Upper lobe of left lung (tissue), 6 donors: ENCODE data around the gene MEIOSIN. TPM values are rescaled to one million over a fixed set of nuclear protein-coding genes. Genes with fewer than 3 reads are reported as not detected.
A peak's percentile ranks its signal among the peaks of the same experiment; 100 is the strongest.
"Not testable (repeated sequence)": the region's sequence is repeated elsewhere in the genome, so short reads cannot be mapped to it uniquely, and the experiment has no call there.

Experiments
- ATAC-seq, 2 donors: fragments of 200-7000 bp; cut with Tn5 transposase; one replicate each; pipeline ENCODE4 v1.9.1; 2022; ENCODE audit warnings: mild to moderate bottlenecking in 2 of 2, moderate library complexity in 2 of 2; ENCODE audit not compliant: low FRiP score in 2 of 2
- DNase-seq, 2 donors: peaks; one replicate each; pipeline ENCODE4 v3.0.0-alpha.2; 2019 to 2020
- H3K27ac ChIP-seq, 4 donors: fragments of 200-600 bp; sonication (generic); one replicate each; pipeline ENCODE4 v1.5.1; 2016 to 2019
- H3K27me3 ChIP-seq, 4 donors: fragments of 200-600 bp; sonication (generic); one replicate each; pipeline ENCODE4 v1.5.1; 2017 to 2019
- H3K36me3 ChIP-seq, 4 donors: fragments of 200-600 bp; sonication (generic); one replicate each; pipeline ENCODE4 v1.5.1; 2016 to 2019
- H3K4me1 ChIP-seq, 4 donors: fragments of 200-600 bp; sonication (generic); one replicate each; pipeline ENCODE4 v1.5.1; 2018 to 2019
- H3K4me3 ChIP-seq, 4 donors: fragments of 200-600 bp; sonication (generic); one replicate each; pipeline ENCODE4 v1.5.1; 2017 to 2019; ENCODE audit warnings: mild to moderate bottlenecking in 2 of 4, moderate library complexity in 1 of 4
- H3K9me3 ChIP-seq, 4 donors: fragments of 200-600 bp; sonication (generic); one replicate each; pipeline ENCODE4 v1.5.1; 2018 to 2019
- EP300 ChIP-seq, 4 donors: sonication (generic); formaldehyde crosslinking; IDR thresholded peaks; one replicate each; pipeline ENCODE4 v1.5.1; 2017; ENCODE audit warnings: antibody characterized with exemption in 4 of 4, control low read depth in 2 of 4
- POLR2A ChIP-seq, 4 donors: fragments of 450-650 bp; IDR thresholded peaks; one replicate each; pipeline ENCODE4 v1.5.1; 2016 to 2017; ENCODE audit warnings: antibody characterized with exemption in 4 of 4, mild to moderate bottlenecking in 2 of 4
- POLR2AphosphoS5 ChIP-seq, 2 donors: sonication (generic); formaldehyde crosslinking; IDR thresholded peaks; one replicate each; pipeline ENCODE4 v1.5.1; 2017; ENCODE audit warnings: antibody characterized with exemption in 2 of 2
- WGBS, 2 donors: methylation state at CpG; one replicate each; pipeline ENCODE4 v1.1.5; 2017 to 2018; 5-methylcytosine and 5-hydroxymethylcytosine counted together
- total RNA-seq, 6 donors: library from RNA; depleted of rRNA in 4 of 6; stranded (reverse); fragments of >200 nt in 4 of 6; gene quantifications; one replicate each; pipeline versions ENCODE4 v1.1.0 to v1.2.1, GENCODE V29; 2016 to 2021
- TF ChIP-seq, protein P1 (sequence below), 6 experiments: fragments of 450-650 bp in 4 of 6; fragments of 200-600 bp in 2 of 6; sonication (generic) in 2 of 6; IDR thresholded peaks; one replicate each; pipeline ENCODE4 v1.5.1; 2016 to 2019; ENCODE audit warnings: antibody characterized with exemption in 6 of 6
- donor health status: DM: no; HTN: no; CAD: no; lungs with moderate emphysema.
- donor health status: DM: no; HTN: yes; CAD: no; lungs with severe emphysema.

MEIOSIN gene
- total RNA-seq, 6 donors from 2014 or later = not detected

DNA sequence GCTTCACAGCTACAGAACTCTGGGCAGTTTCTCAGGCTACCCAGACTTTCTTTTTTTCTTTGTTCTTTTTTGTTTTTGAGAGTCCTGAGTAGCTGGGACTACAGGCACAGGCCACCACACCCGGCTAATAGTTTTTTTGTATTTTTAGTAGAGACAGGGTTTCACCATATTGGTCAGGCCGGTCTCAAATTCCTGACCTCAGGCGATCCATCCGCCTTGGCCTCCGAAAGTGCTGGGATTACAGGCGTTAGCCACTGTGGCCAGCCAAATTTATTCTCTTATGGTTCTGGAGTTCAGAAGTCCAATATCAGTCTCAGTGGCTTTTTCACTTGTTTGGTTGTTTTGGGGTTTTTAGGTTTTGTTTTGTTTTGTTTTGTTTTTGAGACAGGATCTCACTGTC lies 12.4 kb downstream of the MEIOSIN start:
- Histone ChIP-seq H3K4me1 (no peaks in the 10 kb centered on the region), H3K27ac (no peak overlapping the region), H3K9me3 (no peaks in the 10 kb centered on the region), H3K4me3 (no peak overlapping the region), H3K36me3 (no peaks in the 10 kb centered on the region), H3K27me3 (no peaks in the 10 kb centered on the region)
- TF ChIP-seq, protein P1, sequence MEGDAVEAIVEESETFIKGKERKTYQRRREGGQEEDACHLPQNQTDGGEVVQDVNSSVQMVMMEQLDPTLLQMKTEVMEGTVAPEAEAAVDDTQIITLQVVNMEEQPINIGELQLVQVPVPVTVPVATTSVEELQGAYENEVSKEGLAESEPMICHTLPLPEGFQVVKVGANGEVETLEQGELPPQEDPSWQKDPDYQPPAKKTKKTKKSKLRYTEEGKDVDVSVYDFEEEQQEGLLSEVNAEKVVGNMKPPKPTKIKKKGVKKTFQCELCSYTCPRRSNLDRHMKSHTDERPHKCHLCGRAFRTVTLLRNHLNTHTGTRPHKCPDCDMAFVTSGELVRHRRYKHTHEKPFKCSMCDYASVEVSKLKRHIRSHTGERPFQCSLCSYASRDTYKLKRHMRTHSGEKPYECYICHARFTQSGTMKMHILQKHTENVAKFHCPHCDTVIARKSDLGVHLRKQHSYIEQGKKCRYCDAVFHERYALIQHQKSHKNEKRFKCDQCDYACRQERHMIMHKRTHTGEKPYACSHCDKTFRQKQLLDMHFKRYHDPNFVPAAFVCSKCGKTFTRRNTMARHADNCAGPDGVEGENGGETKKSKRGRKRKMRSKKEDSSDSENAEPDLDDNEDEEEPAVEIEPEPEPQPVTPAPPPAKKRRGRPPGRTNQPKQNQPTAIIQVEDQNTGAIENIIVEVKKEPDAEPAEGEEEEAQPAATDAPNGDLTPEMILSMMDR (IDR thresholded peaks at IDR 0.05) = no peak
- TF ChIP-seq EP300 (IDR thresholded peaks at IDR 0.05) = no peak
- TF ChIP-seq POLR2AphosphoS5 (IDR thresholded peaks at IDR 0.05) = no peak
- TF ChIP-seq POLR2A (IDR thresholded peaks at IDR 0.05) = no peak
- WGBS, 2 donors = 90 to 92% methylated on average over 6 of the region's 6 CpGs
- no peak for ATAC-seq
- DNase-seq = no peak

- H3K9me3 ChIP-seq = no peaks in the 10 kb centered on the region
- TF ChIP-seq EP300 (IDR thresholded peaks at IDR 0.05) = no peak
- WGBS, 2 donors = 65 to 74% methylated on average over 5 of the region's 5 CpGs
Observed at GRCh38 chr19:45746866-45747265, 13.6 kb downstream of the MEIOSIN start.

DNA sequence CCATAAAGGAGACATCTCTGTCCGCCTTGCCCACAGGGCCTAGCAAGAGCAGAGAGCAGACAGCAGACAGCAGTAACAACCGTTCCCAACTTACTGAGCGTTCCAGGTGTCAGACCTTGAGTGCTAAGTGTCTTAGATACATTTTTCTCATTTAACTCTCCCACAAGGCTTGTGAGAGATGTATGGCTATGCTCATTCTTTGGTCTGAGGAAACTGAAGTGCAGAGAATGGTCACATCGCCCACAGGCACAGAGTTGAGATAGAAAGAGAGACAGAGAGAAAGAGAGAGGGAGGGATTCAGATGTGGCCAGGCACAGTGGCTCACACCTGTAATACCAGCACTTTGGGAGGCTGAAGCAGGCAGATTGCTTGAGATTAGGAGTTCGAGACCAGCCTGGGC lies 14.3 kb downstream of the MEIOSIN start:
- TF ChIP-seq POLR2A (IDR thresholded peaks at IDR 0.05) = no peak
- no peak for TF ChIP-seq EP300 (IDR thresholded peaks at IDR 0.05)
- TF ChIP-seq, protein P1 (IDR thresholded peaks at IDR 0.05) = no peak
- no peak for TF ChIP-seq POLR2AphosphoS5 (IDR thresholded peaks at IDR 0.05)
- ATAC-seq = no peak
- no peak for DNase-seq
- WGBS, 2 donors = 82 to 92% methylated on average over 5 of the region's 5 CpGs
- no peaks in the 10 kb centered on the region for H3K27me3 ChIP-seq
- no peaks in the 10 kb centered on the region for H3K4me1 ChIP-seq
- no peaks in the 10 kb centered on the region for H3K9me3 ChIP-seq
- H3K4me3 ChIP-seq = no peak overlapping the region
- H3K36me3 ChIP-seq = no peaks in the 10 kb centered on the region
- no peak overlapping the region for H3K27ac ChIP-seq

More at GRCh38 chr19:45746866-45747265, 13.6 kb downstream of the MEIOSIN start:
- Histone ChIP-seq H3K27ac (no peak overlapping the region), H3K4me3 (no peak overlapping the region), H3K4me1 (no peaks in the 10 kb centered on the region), H3K36me3 (no peaks in the 10 kb centered on the region), H3K27me3 (no peaks in the 10 kb centered on the region)
- no peak for ATAC-seq
- no peak for DNase-seq

- 93% methylated on average over 10 of the region's 10 CpGs for WGBS, 2 donors
Observed at GRCh38 chr19:45751483-45751882, 18.2 kb downstream of the MEIOSIN start.

DNA sequence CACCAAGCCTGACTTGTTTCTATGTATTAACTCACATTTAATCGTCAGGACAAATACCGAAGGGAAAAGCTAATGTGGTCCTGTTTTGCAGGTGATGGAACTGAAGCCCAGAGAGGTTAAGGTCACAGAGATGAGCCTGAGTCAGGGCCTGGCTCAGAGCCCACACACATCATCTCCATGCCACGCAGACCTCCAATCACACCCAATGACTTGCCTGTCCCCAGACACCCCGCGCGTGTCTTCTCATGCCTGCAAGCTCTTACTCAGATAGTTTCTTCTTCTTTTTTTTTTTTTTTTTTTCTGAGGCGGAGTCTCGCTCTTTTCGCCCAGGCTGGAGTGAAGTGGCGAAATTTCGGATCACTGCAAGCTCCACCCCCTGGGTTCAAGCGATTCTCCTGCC lies 19.4 kb downstream of the MEIOSIN start:
- TF ChIP-seq, protein P1 (IDR thresholded peaks at IDR 0.05) = no peak
- no peak for TF ChIP-seq POLR2AphosphoS5 (IDR thresholded peaks at IDR 0.05)
- no peak for TF ChIP-seq EP300 (IDR thresholded peaks at IDR 0.05)
- no peak for TF ChIP-seq POLR2A (IDR thresholded peaks at IDR 0.05)
- Histone ChIP-seq H3K9me3 (no peaks in the 10 kb centered on the region), H3K4me1 (no peaks in the 10 kb centered on the region), H3K36me3 (no peaks in the 10 kb centered on the region), H3K27me3 (no peaks in the 10 kb centered on the region), H3K27ac (no peak overlapping the region), H3K4me3 (no peak overlapping the region)
- ATAC-seq = peak in 1 of 2 donors; percentile 50
- DNase-seq = no peak
- 91 to 93% methylated on average over 12 of the region's 12 CpGs for WGBS, 2 donors

More at GRCh38 chr19:45751483-45751882, 18.2 kb downstream of the MEIOSIN start:
- H3K27ac ChIP-seq, H3K4me1 ChIP-seq, DNase-seq, H3K27me3 ChIP-seq, H3K36me3 ChIP-seq, H3K4me3 ChIP-seq, H3K9me3 ChIP-seq, ATAC-seq: not testable (repeated sequence)

DNA sequence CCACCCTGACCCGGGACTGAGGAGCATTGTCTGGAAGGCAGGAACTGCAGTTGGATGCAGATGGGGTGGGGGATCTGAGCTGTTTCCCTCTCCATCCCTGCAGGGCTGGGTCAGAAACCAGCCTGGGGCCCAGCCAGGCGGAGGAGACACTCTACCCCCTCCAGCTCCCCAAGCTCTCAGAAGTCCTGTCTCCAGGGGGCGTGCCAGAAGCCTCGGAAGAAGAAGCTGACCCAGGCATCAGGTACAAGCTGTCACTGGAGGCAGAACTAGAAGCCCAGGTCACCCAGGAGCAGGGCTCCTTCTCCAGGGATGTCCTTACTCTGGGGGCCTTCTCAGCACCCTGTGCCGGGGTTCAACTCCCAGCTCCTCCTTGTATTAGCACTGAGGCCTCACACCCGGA lies 20.3 kb downstream of the MEIOSIN start:
- TF ChIP-seq POLR2AphosphoS5 (IDR thresholded peaks at IDR 0.05) (no peak), EP300 (IDR thresholded peaks at IDR 0.05) (no peak), POLR2A (IDR thresholded peaks at IDR 0.05) (no peak)
- TF ChIP-seq, protein P1 (IDR thresholded peaks at IDR 0.05) = no peak
- Histone ChIP-seq H3K4me3 (no peak overlapping the region), H3K4me1 (no peaks in the 10 kb centered on the region), H3K9me3 (no peaks in the 10 kb centered on the region), H3K27me3 (no peaks in the 10 kb centered on the region), H3K27ac (no peak overlapping the region), H3K36me3 (no peaks in the 10 kb centered on the region)
- ATAC-seq (peak in 1 of 2 donors; percentile 12), DNase-seq (no peak)
- 55 to 100% methylated on average over 2 to 4 of the region's 6 CpGs for WGBS, 2 donors
